ENCODE results near the gene MADD.

Gene MADD

GRCh38 chr11:47357985-47358730 is 88.2 kb downstream of the MADD start:
- no peak overlapping the region for H3K4me3 ChIP-seq (ENCODE audit: low read depth, low read length)
- TF ChIP-seq CTCF (IDR thresholded peaks at IDR 0.05; ENCODE audit: low read depth, low read length, missing control alignments): no peak
- DNase-seq (ENCODE audit: low read depth): no peak

GRCh38 chr11:47358731-47359051 is 88.8 kb downstream of the MADD start:
- H3K4me3 ChIP-seq (ENCODE audit: low read depth, low read length): no peak overlapping the region
- no peak for TF ChIP-seq CTCF (IDR thresholded peaks at IDR 0.05; ENCODE audit: low read depth, low read length, missing control alignments)
- no peak for DNase-seq (ENCODE audit: low read depth)

- H3K4me3 ChIP-seq (ENCODE audit: low read depth, low read length): no peak overlapping the region
- TF ChIP-seq CTCF (IDR thresholded peaks at IDR 0.05; ENCODE audit: low read depth, low read length, missing control alignments): no peak
- no peak for DNase-seq (ENCODE audit: low read depth)
Observed at GRCh38 chr11:47359162-47359561, 89.2 kb downstream of the MADD start.

- no peak for DNase-seq (ENCODE audit: low read depth)
Observed at GRCh38 chr11:47359586-47359985, 89.7 kb downstream of the MADD start.

GRCh38 chr11:47360341-47360740 is 90.4 kb downstream of the MADD start:
- H3K4me3 ChIP-seq (ENCODE audit: low read depth, low read length): no peak overlapping the region
- no peak for DNase-seq (ENCODE audit: low read depth)
- TF ChIP-seq CTCF (IDR thresholded peaks at IDR 0.05; ENCODE audit: low read depth, low read length, missing control alignments): no peak

More at GRCh38 chr11:47359586-47359985, 89.7 kb downstream of the MADD start:
- H3K4me3 ChIP-seq (ENCODE audit: low read depth, low read length): no peak overlapping the region
- no peak for TF ChIP-seq CTCF (IDR thresholded peaks at IDR 0.05; ENCODE audit: low read depth, low read length, missing control alignments)

- H3K4me3 ChIP-seq (ENCODE audit: low read depth, low read length): no peak overlapping the region
- no peak for TF ChIP-seq CTCF (IDR thresholded peaks at IDR 0.05; ENCODE audit: low read depth, low read length, missing control alignments)
Observed at GRCh38 chr11:47361419-47361818, 91.5 kb downstream of the MADD start.

GRCh38 chr11:47366020-47366490 is 96.1 kb downstream of the MADD start:
- no peak for DNase-seq (ENCODE audit: low read depth)
- TF ChIP-seq CTCF (IDR thresholded peaks at IDR 0.05; ENCODE audit: low read depth, low read length, missing control alignments): no peak
- no peak overlapping the region for H3K4me3 ChIP-seq (ENCODE audit: low read depth, low read length)

More at GRCh38 chr11:47361419-47361818, 91.5 kb downstream of the MADD start:
- no peak for DNase-seq (ENCODE audit: low read depth)

Measured in GM12864 (cell line).